ENCODE results near the gene ZP2. TPM values are rescaled to one million over a fixed set of nuclear protein-coding genes. Genes with fewer than 3 reads are reported as not detected.
"Not testable (repeated sequence)": the region's sequence is repeated elsewhere in the genome, so short reads cannot be mapped to it uniquely, and the experiment has no call there.

The ZP2 gene
- total and polyA plus RNA-seq, 8 donors: 0.05 to 0.55 TPM; not detected in 6

- Histone ChIP-seq H3K36me3 (no peaks in the 10 kb centered on the region), H3K4me1 (no peaks in the 10 kb centered on the region), H3K4me3 (no peak overlapping the region), H3K9me3 (no peaks in the 10 kb centered on the region), H3K27me3 (peaks cover 0 to 6% (median 0%) of the 10 kb centered on the region in 3 donors), H3K27ac (no peak overlapping the region)
- TF ChIP-seq POLR2A (IDR thresholded peaks at IDR 0.05): no peak
- no peak for TF ChIP-seq POLR2AphosphoS5 (IDR thresholded peaks at IDR 0.05)
- TF ChIP-seq EP300 (IDR thresholded peaks at IDR 0.05): no peak
- no peak for TF ChIP-seq CTCF (IDR thresholded peaks at IDR 0.05)
- WGBS, 5 donors: 78 to 88% (median 85%) methylated on average over 15 of the region's 15 CpGs
- intact Hi-C loops (cut with DNase I; ENCODE audit: low total_unique reads): no loop called here
- no peak for DNase-seq
Observed at GRCh38 chr16:21250072-21250923, 38.9 kb upstream of the ZP2 start.

- not testable (repeated sequence) for H3K27me3 ChIP-seq
Observed at GRCh38 chr16:21248179-21248578, 36.8 kb upstream of the ZP2 start.

GRCh38 chr16:21244518-21245215 lies 33.3 kb upstream of the ZP2 start:
- Histone ChIP-seq H3K36me3 (no peaks in the 10 kb centered on the region), H3K27ac (no peak overlapping the region), H3K27me3 (peaks cover 0 to 4% (median 0%) of the 10 kb centered on the region in 3 donors), H3K9me3 (no peaks in the 10 kb centered on the region), H3K4me3 (no peak overlapping the region), H3K4me1 (no peaks in the 10 kb centered on the region)
- no peak for DNase-seq
- 52 to 65% (median 61%) methylated on average over 7 of the region's 7 CpGs for WGBS, 5 donors
- no peak for TF ChIP-seq POLR2A (IDR thresholded peaks at IDR 0.05)
- TF ChIP-seq CTCF (IDR thresholded peaks at IDR 0.05): no peak
- TF ChIP-seq EP300 (IDR thresholded peaks at IDR 0.05): no peak
- no peak for TF ChIP-seq POLR2AphosphoS5 (IDR thresholded peaks at IDR 0.05)
- intact Hi-C loops (cut with DNase I; ENCODE audit: low total_unique reads): no loop called here

More at GRCh38 chr16:21248179-21248578, 36.8 kb upstream of the ZP2 start:
- H3K4me1 ChIP-seq; H3K36me3 ChIP-seq; intact Hi-C loops (cut with DNase I; ENCODE audit: low total_unique reads); DNase-seq; H3K4me3 ChIP-seq; H3K27ac ChIP-seq; H3K9me3 ChIP-seq: not testable (repeated sequence)
- 78 to 96% (median 92%) methylated on average over 4 of the region's 4 CpGs for WGBS, 5 donors

- 15 to 27% (median 18%) methylated on average over 2 of the region's 2 CpGs for WGBS, 5 donors
- H3K9me3 ChIP-seq: no peaks in the 10 kb centered on the region
- H3K27ac ChIP-seq: no peak overlapping the region
- no peak for DNase-seq
- H3K36me3 ChIP-seq: no peaks in the 10 kb centered on the region
- H3K4me1 ChIP-seq: no peaks in the 10 kb centered on the region
- intact Hi-C loops (cut with DNase I; ENCODE audit: low total_unique reads): no loop called here
- TF ChIP-seq POLR2AphosphoS5 (IDR thresholded peaks at IDR 0.05) (no peak), EP300 (IDR thresholded peaks at IDR 0.05) (no peak), CTCF (IDR thresholded peaks at IDR 0.05) (no peak), POLR2A (IDR thresholded peaks at IDR 0.05) (no peak)
- H3K4me3 ChIP-seq: no peak overlapping the region
- peaks cover 0 to 4% (median 0%) of the 10 kb centered on the region in 3 donors for H3K27me3 ChIP-seq
Observed at GRCh38 chr16:21242756-21243155, 31.4 kb upstream of the ZP2 start.
